DMS53 (cell line): ENCODE results near the gene LRP3.
A peak's percentile ranks its signal among the peaks of the same experiment; 100 is the strongest.
"Not testable (repeated sequence)": the region's sequence is repeated elsewhere in the genome, so short reads cannot be mapped to it uniquely, and the experiment has no call there.

ENCODE experiments used
- DNase-seq: peaks from one replicate; lab custom pipeline; 2025; lab: John Stamatoyannopoulos, UW

LRP3 gene

DNA sequence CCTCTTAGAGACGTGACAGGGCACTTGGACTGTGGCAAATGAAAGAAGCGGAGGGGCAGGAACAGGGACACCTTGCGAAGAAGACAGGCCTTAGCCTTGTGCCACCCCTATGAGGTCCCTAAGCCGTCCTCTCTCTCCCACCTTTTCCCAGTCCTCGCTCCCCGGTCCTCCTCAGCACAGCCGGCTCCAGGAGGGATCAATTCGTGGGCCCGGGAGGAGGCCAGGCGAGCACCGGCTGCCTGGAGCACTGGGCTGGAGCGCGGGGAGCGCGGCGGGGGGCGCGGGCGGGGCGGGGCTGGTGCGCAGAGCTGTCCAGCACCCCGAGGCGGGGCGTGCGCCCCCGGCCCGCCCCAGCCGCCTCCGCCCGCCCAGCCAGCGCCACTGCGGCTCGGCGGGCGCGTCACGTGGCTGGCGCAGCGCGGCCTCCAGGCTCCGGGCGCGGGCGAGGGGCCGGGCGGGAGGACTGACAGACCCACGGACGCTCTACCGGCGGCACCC lies at the start of gene LRP3:
Gene LRP3 (plus strand): TSS at position 466 of the 498 bp plus-strand sequence. CDS start 456 bp downstream, outside the sequence.
- peak; percentile 75 for DNase-seq

GRCh38 chr19:33146209-33146608 lies 47.9 kb upstream of the LRP3 start:
- DNase-seq: no peak

DNA sequence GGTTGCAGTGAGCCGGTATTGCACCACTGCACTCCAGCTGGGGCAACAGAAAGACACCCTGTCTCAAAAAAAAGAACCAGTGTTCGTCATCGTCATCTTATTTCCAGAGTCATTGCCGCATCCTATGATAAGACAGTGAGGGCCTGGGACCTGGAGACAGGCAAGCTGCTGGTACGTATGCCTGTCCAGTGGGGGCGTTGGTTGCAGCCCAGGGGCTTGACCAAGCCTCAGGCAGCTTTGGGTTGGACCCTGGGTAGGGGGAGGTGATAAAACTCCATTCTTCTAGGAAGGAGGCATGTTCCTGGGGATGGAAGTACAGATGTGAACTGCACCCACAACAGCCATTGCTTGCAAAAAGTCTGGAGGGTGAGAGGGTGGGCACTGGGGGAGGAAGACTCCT lies 46.6 kb upstream of the LRP3 start:
- no peak for DNase-seq

DNA sequence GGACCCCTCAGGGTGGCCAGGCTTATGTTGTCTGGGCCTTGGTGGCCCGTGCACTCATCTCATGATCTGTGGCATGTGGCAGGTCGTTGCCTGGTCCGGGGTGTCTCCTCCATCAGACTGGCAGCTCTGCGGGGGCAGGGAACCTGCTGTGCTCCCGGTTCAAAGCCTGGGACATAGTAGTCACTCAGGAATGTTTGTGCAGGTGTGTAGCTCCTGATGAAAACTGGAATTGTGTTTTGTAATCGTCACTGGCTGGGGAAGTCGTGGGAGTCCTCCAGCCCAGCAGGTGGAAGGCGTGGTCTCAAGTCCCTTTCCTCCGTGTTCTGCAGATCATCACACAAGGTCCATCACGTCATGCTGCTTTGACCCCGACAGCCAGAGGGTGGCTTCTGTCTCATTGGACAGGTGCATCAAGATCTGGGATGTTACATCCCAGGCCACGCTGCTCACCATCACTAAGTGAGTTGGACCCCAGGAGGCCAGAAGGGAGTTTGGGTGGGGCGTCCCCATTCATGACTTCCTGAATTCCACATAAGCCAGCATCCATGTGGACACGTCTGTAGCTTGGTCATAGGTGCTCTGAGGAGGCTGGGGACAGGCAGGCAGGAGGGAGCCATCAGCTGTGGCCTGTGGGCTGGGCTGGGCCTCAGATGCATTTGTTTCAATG lies 43.1 kb upstream of the LRP3 start:
- peak; percentile 88 for DNase-seq

DNA sequence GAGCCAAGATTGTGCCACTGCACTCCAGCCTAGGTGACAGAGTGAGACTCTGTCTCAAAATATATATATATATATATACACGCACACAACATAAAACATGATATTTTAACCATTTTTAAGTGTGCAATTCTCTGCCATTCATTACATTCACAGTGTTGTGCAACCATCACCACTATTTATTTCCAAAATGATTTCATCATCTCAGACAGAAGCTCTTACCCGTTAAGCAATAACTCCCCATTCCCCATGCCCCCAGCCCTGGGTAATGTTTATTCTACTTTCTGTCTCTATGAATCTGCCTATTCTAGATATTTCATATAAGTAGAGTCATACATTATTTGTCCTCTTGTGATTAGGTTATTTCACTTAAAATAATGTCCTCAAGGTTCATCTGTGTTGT lies 42.0 kb upstream of the LRP3 start:
- DNase-seq: no peak

DNA sequence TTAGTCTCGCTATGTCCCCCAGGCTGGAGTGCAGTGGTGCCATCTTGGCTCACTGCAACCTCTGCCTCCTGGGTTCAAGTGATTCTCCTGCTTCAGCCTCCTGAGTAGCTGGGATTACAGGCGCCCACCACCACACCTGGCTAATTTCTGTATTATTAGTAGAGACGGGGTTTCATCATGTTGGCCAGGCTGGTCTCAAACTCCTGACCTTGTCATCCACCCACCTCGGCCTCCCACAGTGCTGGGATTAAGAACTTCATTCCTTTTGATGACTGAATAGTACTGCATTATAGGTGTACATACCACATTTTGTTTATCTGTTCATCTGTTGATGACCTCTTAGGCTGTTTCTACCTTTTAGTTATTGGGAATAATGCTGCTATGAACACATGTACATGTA lies 41.5 kb upstream of the LRP3 start:
- DNase-seq: not testable (repeated sequence)

- DNase-seq: not testable (repeated sequence)
Observed at GRCh38 chr19:33154313-33154712, 39.8 kb upstream of the LRP3 start.

GRCh38 chr19:33156334-33156733 lies 37.8 kb upstream of the LRP3 start:
- no peak for DNase-seq

DNA sequence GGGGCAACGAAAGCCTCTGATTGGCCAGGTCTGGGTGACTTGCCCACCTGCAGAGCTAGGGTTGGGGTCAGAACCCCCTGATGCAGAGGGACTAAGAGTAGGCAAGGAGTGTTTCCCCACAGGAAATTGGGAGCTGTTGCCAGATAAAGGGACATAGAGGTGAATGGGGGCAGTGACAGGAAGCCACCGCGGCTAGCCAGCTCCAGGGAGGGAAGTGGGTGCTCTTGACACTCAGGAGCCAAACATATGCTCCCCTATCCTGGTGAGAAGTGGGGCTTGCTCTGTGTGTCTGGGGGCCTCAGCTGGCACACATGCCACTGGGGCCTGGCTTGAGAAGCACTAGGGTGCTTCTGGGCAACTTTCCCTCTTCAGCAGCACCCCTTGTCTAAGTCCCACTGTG lies 36.2 kb upstream of the LRP3 start:
- no peak for DNase-seq

GRCh38 chr19:33158365-33158764 lies 35.8 kb upstream of the LRP3 start:
- DNase-seq: peak; percentile 60

DNA sequence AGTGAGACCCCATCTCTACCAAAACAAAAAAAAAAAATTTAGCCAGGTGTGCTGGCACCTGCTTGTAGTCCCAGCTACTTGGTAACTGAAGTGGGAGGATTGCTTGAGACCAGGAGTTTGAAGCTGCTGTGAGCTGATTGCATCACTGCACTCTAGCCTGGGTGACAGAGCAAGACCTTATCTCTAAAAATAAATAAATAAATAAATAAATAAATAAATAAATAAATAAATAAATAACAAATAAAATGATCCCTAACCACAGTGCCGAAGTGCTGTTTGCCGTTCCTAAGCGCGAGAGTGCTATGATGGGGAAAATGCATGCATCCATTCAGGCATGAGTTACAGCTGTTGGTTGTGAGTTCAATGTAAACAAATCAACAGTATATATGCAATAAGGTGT lies 35.0 kb upstream of the LRP3 start:
- DNase-seq: peak; percentile 41

- DNase-seq: no peak
Observed at GRCh38 chr19:33159893-33160292, 34.2 kb upstream of the LRP3 start.

GRCh38 chr19:33161201-33161600 lies 32.9 kb upstream of the LRP3 start:
- DNase-seq: no peak

GRCh38 chr19:33163481-33163880 lies 30.6 kb upstream of the LRP3 start:
- DNase-seq: no peak

GRCh38 chr19:33166037-33166436 lies 28.1 kb upstream of the LRP3 start:
- DNase-seq: not testable (repeated sequence)

DNA sequence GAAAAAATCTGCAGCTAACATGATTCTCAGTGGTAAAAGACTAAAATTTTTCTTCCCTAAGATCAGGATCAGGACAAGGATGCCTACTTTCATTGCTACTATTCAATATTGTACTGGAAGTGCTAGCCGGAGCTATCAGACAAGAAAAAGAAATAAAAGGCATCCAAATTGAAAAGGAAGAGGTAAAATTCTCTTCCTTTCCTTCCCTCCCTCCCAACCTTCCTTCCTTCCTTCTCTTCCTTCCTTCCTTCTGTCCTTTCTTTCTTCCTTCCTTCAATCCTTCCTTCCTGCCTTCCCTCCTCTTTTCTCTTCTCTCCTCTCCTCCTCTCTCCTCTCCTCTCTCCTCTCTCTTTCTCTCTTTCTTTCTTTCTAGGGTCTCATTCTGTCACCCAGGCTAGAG lies 26.7 kb upstream of the LRP3 start:
- DNase-seq: no peak

- DNase-seq: no peak
Observed at GRCh38 chr19:33168528-33168927, 25.6 kb upstream of the LRP3 start.

GRCh38 chr19:33171222-33171795 lies 22.8 kb upstream of the LRP3 start:
- no peak for DNase-seq

GRCh38 chr19:33171916-33172359 lies 22.2 kb upstream of the LRP3 start:
- DNase-seq: peak; percentile 41

GRCh38 chr19:33174186-33174585 lies 19.9 kb upstream of the LRP3 start:
- no peak for DNase-seq

DNA sequence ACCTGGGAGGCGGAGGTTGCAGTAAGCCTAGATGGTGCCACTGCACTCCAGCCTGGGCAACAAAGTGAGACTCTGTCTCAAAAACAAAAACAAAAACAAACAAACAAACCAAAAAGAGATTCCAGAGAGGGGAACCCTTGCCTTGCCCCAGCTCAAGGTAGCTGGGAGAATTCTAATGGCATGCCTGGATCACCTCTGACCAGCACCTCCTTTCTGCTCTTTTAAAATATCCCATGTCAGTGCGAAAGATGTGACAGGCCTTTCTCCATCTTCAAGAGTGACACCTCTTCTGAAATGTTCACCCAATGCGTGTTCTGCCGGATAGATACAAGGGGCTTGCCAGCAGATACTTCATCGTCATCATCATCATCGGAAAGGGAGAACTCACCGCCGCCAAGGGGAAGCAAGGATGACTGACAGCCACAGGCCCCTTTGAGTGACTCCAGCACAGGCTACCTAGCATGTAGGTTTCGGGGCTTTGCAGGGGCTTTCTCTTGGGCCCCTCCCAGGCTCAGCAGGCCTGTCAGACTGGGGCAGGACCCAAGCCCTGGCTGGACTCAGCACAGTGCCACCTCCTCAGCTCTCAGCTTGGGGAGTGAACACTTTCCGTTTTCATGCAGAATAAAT lies 18.9 kb upstream of the LRP3 start:
- DNase-seq: no peak

GRCh38 chr19:33175886-33176669 lies 18.1 kb upstream of the LRP3 start:
- DNase-seq: peak; percentile 78
